HFF-Myc (cell line): Measurements from ENCODE around the gene MBP.

ENCODE experiments used
- DNase-seq: peaks from one replicate; pipeline ENCODE4 v3.0.0-alpha.2; 2011; ENCODE audit warnings: low read depth; ENCODE audit errors: extremely low read depth
- H3K4me3 ChIP-seq: replicated peaks from 2 replicates; pipeline ENCODE4 v1.5.1; 2011; ENCODE audit warnings: low read depth, mild to moderate bottlenecking, control low read depth, low read length
- TF ChIP-seq, protein P1 (sequence below): IDR thresholded peaks from 2 replicates; pipeline ENCODE4 v1.5.1; 2012; ENCODE audit warnings: mild to moderate bottlenecking, low read depth, low read length, control low read depth; ENCODE audit errors: missing control alignments

MBP gene

DNA sequence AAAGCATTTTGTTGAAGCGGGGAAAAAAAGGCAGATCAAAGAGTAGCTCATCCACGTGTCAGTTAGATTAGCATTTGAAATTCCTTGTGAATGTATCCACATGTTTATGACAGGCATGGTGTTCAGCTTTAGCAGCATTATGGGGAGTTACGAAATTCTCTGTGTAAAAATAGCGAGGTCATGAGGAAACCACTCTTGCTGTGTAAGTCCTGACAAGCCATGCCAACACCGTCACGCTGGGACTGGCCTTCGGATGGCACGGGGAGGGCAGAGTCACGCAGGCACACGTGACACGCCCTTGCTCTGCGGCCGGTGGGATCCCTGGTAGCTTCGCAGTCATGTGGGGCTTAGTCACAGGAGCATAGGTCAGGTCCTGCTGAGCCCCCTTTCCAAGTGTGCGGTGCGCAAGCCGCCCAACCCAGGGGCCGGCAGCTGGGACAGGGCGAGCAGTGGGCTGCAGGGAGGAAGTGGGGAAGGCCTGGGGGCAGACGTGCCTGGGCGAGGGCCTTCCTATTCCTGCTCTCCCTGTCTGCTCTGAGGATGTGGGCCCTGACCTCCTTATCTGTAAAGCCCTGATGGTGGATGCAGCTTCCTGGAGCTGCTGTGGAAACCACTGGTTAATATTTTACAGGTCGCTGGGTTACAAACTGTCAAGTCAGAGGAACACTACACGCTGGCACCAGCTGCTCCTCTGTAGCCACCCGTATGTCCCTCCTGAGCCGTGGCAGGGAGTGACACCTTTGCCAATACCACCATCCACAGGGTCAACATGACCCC lies 18.0 kb downstream of the MBP start:
- DNase-seq, result no peak
- H3K4me3 ChIP-seq, result no peak overlapping the region
- TF ChIP-seq, protein P1, sequence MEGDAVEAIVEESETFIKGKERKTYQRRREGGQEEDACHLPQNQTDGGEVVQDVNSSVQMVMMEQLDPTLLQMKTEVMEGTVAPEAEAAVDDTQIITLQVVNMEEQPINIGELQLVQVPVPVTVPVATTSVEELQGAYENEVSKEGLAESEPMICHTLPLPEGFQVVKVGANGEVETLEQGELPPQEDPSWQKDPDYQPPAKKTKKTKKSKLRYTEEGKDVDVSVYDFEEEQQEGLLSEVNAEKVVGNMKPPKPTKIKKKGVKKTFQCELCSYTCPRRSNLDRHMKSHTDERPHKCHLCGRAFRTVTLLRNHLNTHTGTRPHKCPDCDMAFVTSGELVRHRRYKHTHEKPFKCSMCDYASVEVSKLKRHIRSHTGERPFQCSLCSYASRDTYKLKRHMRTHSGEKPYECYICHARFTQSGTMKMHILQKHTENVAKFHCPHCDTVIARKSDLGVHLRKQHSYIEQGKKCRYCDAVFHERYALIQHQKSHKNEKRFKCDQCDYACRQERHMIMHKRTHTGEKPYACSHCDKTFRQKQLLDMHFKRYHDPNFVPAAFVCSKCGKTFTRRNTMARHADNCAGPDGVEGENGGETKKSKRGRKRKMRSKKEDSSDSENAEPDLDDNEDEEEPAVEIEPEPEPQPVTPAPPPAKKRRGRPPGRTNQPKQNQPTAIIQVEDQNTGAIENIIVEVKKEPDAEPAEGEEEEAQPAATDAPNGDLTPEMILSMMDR, result no peak

DNA sequence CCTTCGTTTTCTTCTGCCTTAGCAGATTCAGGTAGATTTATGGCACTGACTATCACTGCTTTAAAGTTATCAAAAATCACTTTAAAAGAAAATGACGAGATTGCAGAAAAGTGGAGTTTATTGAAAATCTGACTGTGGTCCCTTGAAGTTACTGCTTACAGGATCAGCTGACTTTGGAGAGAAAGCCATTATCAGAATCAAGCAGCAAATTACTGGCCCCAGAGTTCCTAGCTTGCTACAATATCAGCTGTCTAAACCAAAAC lies 18.5 kb downstream of the MBP start:
- DNase-seq, result no peak
- no peak overlapping the region for H3K4me3 ChIP-seq
- TF ChIP-seq, protein P1, result no peak

DNA sequence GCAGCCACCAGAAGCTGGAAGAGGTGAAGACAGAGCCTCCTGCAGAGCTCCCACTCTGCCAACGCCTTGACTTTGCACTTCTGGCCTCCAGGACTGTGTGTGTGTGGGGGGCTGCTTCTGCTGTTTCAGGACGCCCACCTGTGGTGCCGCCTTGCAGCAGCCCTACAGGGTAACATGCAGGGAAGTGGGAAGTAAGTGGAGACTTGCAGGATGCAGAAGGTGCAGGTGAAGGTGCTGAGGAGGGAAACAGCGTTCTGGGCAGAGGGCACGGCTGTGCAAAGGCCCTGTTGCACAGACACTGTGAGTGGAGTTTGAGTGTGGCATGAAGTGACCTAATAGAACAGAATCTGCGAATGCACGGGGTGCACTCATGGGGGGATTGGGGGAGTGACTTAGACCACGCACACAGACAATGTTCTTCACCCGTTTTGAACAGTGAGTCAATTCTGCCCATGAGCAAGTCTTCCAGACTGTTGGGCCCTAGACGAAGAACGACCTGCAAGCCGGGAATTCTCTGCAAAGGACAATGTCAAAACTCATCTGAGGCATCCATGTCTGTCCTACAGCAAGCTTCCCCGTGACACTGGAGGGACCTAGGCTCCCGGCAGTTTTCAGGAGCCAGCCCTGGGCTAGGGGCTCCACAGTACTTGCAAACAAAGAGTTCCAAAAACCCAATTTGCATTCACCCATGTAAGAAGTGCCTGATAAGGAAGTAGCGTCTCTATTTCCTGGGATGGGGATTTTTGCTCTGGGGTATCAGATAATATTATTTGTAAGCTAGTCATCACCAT lies 19.0 kb downstream of the MBP start:
- H3K4me3 ChIP-seq, result no peak overlapping the region
- TF ChIP-seq, protein P1, result no peak
- no peak for DNase-seq

DNA sequence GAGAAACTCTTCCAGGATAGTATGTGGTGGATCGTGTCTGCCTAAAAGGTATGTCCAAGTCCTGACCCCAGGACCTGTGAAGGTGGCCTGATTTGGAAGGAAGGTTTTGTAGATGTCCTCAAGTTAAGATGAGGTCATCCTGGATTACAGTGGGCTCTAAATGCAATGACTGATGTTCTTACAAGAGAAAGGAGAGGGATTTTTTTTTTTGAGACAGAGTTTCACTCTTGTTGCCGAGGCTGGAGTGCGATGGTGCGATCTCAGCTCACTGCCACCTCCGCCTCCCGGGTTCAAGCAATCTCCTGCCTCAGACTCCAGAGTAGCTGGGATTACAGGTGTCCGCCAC lies 19.9 kb downstream of the MBP start:
- no peak overlapping the region for H3K4me3 ChIP-seq
- TF ChIP-seq, protein P1, result no peak
- DNase-seq, result no peak

DNA sequence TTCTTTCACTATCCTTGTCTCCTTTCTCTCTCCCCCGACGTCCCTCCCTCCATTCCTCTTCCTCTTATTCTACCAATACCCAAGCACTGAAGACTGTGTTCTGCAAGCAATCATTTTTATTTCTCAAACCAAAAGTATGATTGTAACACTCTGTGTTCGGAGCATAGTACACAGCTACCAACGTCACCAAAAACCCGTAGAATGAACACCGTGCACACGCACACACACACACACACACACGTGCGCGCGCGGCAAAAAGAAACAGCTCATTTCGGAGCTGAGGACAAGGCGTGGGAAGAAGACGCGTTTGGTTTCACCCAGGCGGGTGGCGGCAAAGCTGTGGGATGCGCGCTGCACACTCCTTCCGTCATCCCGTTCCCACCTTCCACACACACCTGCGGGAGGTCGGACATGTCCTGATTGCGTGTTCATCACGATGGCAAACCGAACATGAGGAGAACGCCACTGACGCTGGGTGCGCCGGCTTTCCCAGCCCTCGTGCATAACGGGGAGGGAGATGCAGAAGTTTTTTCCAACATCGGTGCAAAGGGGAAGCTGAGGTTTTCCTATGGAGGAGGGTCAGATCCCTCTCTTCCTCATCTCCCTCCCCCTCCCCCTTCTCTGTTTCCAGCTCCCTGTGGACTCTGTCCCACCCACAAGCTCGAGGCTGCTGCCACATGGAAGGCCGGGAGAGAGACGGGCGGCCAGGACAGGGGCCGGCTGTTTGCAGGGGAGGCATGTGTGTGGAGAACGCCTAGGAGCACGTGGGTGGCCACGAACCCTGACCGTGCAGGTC lies 20.4 kb downstream of the MBP start:
- no peak for DNase-seq
- TF ChIP-seq, protein P1, result no peak
- H3K4me3 ChIP-seq, result no peak overlapping the region

DNA sequence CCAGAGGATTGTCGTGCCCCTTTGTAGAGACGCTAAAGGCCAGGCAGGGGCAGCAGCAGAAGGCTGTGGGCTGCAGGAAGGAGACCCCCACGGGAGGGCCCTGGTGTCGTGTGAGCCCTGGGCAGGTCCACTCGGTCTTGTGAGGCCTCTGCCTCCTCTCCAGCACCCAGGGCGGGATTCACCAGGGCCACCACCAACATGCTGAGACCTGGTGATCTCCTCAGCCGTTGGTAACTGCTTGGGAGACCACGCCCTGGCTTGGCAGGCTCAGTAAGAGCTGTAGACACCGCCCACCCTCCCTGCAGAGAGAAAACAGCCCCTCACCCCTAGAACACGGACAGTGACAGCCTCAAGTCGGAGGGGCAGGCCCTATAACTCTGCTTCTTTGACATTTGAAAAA lies 21.1 kb downstream of the MBP start:
- no peak overlapping the region for H3K4me3 ChIP-seq
- TF ChIP-seq, protein P1, result no peak
- no peak for DNase-seq
